ENCODE results near the gene OR14J1.

DNA sequence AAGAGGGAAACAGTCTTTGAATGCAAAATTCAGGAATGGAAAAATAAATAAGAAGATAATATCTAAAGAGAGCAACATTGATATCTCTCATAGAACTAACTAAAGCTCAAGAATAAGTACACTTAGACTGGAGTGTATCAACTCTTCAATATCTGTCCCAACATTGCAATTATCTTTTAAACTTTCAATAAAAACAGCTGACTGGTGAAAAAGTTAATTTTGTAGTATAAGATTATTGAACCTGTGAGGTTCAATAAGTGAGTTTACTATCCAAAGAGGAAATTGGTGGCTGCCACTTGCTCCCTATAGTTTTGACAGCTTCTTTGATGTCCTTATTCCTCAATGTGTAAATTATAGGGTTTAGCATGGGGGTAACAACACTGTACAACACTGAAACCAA, 53.5 kb downstream of the OR14J1 start:
- no peak for TF ChIP-seq GATA2 (IDR thresholded peaks at IDR 0.05; ENCODE audit: low read depth, low read length)
- no peak for TF ChIP-seq GATA3 (IDR thresholded peaks at IDR 0.05; ENCODE audit: low read depth, low read length)
